Measurements from ENCODE around the gene NOD2.

GRCh38 chr16:50655558-50656055 lies 37.8 kb upstream of the NOD2 start:
- no peak for TF ChIP-seq POLR2A (IDR thresholded peaks at IDR 0.05; ENCODE audit: low read depth, low read length)
- TF ChIP-seq POLR2AphosphoS5 (IDR thresholded peaks at IDR 0.05; ENCODE audit: low read depth, low read length): no peak

Measured in GM12892 (cell line).